HPDE6-E6E7 (cell line): ENCODE results near the gene NOL3.

Experiments
- DNase-seq: peaks from one replicate; pipeline ENCODE4 v3.0.0; 2011; ENCODE audit warnings: missing footprints; ENCODE audit errors: extremely low spot score

The NOL3 gene

GRCh38 chr16:67206838-67207248, 36.5 kb downstream of the NOL3 start:
- DNase-seq = no peak

GRCh38 chr16:67207249-67208091, 37.1 kb downstream of the NOL3 start:
- peak; percentile 71 for DNase-seq

- DNase-seq = no peak
Observed at GRCh38 chr16:67208154-67208896, 38.0 kb downstream of the NOL3 start.

- no peak for DNase-seq
Observed at GRCh38 chr16:67209565-67209964, 39.2 kb downstream of the NOL3 start.

- DNase-seq = no peak
Observed at GRCh38 chr16:67210069-67210937, 40.0 kb downstream of the NOL3 start.

GRCh38 chr16:67211674-67212073, 41.3 kb downstream of the NOL3 start:
- no peak for DNase-seq

GRCh38 chr16:67212766-67213165, 42.4 kb downstream of the NOL3 start:
- no peak for DNase-seq

GRCh38 chr16:67213197-67214019, 43.1 kb downstream of the NOL3 start:
- no peak for DNase-seq

- DNase-seq = no peak
Observed at GRCh38 chr16:67215706-67216105, 45.4 kb downstream of the NOL3 start.

- DNase-seq = no peak
Observed at GRCh38 chr16:67216612-67217490, 46.5 kb downstream of the NOL3 start.

- DNase-seq = no peak
Observed at GRCh38 chr16:67223992-67224391, 53.7 kb downstream of the NOL3 start.
